ENCODE measurements around the gene TMIGD1.

- TF ChIP-seq, protein P1, sequence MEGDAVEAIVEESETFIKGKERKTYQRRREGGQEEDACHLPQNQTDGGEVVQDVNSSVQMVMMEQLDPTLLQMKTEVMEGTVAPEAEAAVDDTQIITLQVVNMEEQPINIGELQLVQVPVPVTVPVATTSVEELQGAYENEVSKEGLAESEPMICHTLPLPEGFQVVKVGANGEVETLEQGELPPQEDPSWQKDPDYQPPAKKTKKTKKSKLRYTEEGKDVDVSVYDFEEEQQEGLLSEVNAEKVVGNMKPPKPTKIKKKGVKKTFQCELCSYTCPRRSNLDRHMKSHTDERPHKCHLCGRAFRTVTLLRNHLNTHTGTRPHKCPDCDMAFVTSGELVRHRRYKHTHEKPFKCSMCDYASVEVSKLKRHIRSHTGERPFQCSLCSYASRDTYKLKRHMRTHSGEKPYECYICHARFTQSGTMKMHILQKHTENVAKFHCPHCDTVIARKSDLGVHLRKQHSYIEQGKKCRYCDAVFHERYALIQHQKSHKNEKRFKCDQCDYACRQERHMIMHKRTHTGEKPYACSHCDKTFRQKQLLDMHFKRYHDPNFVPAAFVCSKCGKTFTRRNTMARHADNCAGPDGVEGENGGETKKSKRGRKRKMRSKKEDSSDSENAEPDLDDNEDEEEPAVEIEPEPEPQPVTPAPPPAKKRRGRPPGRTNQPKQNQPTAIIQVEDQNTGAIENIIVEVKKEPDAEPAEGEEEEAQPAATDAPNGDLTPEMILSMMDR (IDR thresholded peaks at IDR 0.05), result peak in 1 of 4 experiments; percentile 54
- no peak for TF ChIP-seq POLR2AphosphoS5 (IDR thresholded peaks at IDR 0.05)
- no peak for TF ChIP-seq POLR2A (IDR thresholded peaks at IDR 0.05)
These were observed 2.7 kb upstream of the TMIGD1 start for GRCh38 chr17:30336369-30337171.
